HG02981 (cell line): Measurements from ENCODE around the gene TESMIN.

ENCODE experiments used
- ATAC-seq: cut with Tn5 transposase; IDR thresholded peaks from one replicate; pipeline ENCODE4 v1.9.1; 2021; ENCODE audit warnings: mild to moderate bottlenecking, moderate library complexity; ENCODE audit not compliant: unreplicated experiment

Gene TESMIN

GRCh38 chr11:68663482-68664010 is 87.8 kb downstream of the TESMIN start:
- ATAC-seq, result no peak

DNA sequence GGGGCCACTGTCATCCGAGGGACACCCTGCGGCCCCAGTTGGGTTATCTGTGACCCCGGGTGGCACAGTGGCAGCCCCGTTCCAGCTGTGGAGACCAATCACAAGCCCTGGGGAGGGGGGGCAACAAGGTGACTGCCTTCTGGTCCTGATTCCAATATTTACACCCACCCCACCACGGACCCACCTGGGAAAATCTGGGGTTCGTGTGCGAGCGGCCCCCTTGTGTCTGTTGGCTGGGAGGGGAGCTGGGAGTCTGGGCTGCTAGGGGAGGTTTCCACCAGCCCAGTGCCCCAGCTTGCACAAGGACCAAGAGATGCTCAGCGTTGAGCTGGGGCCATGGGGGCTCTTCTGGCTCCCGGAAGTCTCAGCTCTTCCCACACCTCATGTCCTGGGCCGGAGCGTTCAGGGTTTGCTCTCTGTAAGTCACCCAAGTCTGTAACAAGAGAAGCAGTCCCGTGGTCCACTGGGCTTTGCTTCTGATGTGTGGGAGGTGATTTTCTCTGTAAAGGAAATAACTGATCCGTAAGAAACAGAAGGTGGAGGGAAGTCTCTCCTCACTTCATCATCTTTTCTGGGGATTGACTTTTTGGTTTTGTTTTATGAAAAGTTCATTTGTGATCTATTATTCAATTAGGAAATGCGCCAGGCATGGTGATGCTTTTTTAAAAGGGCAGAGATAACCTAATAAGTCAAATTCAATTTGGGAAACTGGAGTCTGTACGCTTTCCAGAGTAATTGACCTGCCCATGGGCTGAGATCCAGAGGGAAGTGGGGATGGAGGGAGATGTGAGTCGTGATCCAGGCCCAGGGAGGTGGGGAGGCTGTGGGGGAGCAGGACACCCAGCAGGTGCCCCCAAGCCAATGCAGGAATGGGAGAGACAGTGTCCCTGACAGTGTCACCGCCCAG is 89.4 kb downstream of the TESMIN start:
- ATAC-seq, result no peak

DNA sequence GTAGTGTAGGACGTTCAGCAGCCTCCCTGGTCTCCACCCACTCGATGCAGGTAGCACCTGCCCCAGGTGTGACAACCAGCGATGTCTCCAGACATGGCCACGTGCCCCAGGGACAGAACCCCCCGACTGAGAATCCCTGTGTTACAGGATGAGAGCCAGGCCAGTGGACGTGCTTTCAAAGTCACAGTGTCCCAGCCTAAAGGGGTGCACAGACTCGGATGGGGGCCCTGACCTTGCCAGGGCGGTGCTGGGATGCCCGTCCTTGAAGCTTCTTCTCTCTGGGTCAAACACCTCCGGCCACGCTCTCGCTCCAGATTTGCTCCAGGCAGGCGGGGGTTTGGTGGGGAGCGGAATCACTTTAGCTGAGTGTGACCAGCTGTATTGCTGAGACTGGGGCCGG is 90.3 kb downstream of the TESMIN start:
- no peak for ATAC-seq

- no peak for ATAC-seq
These were observed 91.1 kb downstream of the TESMIN start for GRCh38 chr11:68660066-68660810.

DNA sequence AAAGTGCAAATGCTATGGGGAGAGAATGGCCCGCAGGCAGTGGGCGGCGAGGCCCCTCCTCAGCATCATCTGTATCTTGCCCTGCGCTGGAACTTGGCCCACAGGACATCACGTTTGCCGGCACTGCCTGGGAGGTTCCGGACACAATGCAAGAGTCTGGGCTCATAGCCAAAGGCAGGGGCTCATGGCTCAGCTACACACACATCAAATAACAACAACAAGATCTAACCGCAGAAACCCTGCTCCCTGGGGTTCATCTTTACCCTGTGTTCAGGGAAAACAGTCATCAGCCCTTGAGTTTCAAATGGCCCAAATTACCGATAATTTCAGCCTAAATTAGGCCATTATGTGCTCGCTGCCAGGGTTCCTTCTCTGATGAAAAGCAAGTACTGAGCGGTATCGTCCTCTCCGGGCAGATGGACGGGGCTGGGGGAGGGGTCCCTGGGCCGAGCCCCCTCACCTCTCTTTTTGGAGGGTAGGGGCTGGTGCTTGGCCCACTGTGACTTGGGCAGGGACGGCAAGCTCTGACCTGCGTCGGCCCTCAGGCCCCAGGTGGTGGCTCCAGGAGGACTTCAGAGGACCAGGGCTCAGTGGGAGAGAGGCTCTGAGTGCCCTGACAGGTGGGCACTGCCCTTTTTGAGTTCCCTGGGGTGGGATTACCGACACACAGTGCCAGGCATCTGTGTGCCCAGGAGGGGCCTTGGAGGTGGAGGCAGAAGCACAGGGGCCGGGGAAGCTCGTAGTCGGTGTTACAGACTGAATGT is 92.0 kb downstream of the TESMIN start:
- no peak for ATAC-seq

GRCh38 chr11:68658661-68659060 is 92.7 kb downstream of the TESMIN start:
- no peak for ATAC-seq

GRCh38 chr11:68658097-68658496 is 93.2 kb downstream of the TESMIN start:
- ATAC-seq, result no peak
